ENCODE data around the gene MAG. TPM values are rescaled to one million over a fixed set of nuclear protein-coding genes. Genes with fewer than 3 reads are reported as not detected.
A peak's percentile ranks its signal among the peaks of the same experiment; 100 is the strongest.

Gene MAG
- total and polyA plus RNA-seq, 9 of the 15 experiments (the other 6 are each of a cell fraction or from before 2014, with no cell fraction given) = 0.11 to 10.0 (median 1.6) TPM

DNA sequence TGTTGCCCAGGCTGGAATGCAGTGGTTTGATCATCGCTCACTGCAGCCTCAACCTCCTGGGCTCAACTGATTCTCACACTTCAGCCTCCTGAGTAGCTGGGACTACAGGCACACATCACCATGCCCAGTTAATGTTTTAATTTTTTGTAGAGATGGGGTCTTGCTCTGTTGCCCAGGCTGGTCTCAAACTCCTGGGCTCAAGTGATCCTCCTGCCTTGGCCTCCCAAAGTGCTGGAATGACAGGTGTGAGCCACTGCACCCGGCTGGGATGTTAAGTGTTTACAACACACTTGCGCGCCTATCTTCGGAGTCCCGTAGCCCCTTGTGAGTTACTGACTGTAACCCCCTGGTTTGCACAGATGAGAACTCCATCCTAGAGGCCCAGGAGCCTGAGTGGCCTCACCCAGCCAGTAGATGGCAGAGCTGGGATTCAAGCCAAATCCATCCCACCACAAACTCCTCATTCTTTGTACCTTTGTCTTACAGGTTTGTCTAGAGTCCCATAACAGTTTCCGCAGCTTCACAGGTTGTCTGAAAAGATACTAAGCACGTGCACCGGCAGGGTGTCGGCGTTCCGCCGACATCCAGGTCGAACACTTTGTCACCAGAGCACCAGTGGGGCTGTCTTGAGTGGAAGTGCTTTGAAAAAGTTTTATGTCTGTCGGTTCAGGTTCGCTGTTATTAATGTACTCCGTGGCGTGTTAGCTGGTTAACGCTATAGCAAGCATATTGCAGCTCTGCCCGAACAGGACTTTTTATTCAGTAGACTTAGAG lies 14.7 kb downstream of the MAG start (continued):
- TF ChIP-seq NBN (IDR thresholded peaks at IDR 0.05; ENCODE audit: low read depth) (no peak), RFX5 (IDR thresholded peaks at IDR 0.05; ENCODE audit: low read depth, low read length) (no peak), HNRNPLL (IDR thresholded peaks at IDR 0.05; ENCODE audit: low read depth, low read length, poor library complexity, severe bottlenecking) (no peak), HMGN3 (IDR thresholded peaks at IDR 0.05; ENCODE audit: borderline replicate concordance, extremely low read depth, insufficient read length, low read depth, low read length) (no peak), GTF2A2 (tag; IDR thresholded peaks at IDR 0.05) (no peak), PHF8 (IDR thresholded peaks at IDR 0.05; ENCODE audit: borderline replicate concordance, low read length) (no peak), FOXK1 (CRISPR knock-in tag; IDR thresholded peaks at IDR 0.05; ENCODE audit: borderline replicate concordance) (no peak), ZFPM2 (CRISPR knock-in tag; IDR thresholded peaks at IDR 0.05) (no peak), TOE1 (IDR thresholded peaks at IDR 0.05; ENCODE audit: borderline replicate concordance) (peak; percentile 44; the same call in 1 of the 2 replicates), TOE1 (CRISPR knock-in tag; IDR thresholded peaks at IDR 0.05; ENCODE audit: borderline replicate concordance, low read depth) (no peak), DDX20 (tag; IDR thresholded peaks at IDR 0.05; ENCODE audit: low read depth) (no peak), TCF7L2 (IDR thresholded peaks at IDR 0.05; ENCODE audit: low read depth, low read length) (no peak), ZKSCAN8 (CRISPR knock-in tag; IDR thresholded peaks at IDR 0.05) (no peak), POU5F1 (IDR thresholded peaks at IDR 0.05; ENCODE audit: borderline replicate concordance, low read depth, low read length, partially characterized antibody) (no peak), MAFG (tag; conservative IDR thresholded peaks at IDR 0.05) (no peak), HDAC2 (IDR thresholded peaks at IDR 0.05) (peak; percentile 83), HDGF (IDR thresholded peaks at IDR 0.05) (peak; percentile 90; the same call in 1 of the 2 replicates), MEIS2 (IDR thresholded peaks at IDR 0.05; ENCODE audit: partially characterized antibody) (no peak)
- TF ChIP-seq, protein P1, sequence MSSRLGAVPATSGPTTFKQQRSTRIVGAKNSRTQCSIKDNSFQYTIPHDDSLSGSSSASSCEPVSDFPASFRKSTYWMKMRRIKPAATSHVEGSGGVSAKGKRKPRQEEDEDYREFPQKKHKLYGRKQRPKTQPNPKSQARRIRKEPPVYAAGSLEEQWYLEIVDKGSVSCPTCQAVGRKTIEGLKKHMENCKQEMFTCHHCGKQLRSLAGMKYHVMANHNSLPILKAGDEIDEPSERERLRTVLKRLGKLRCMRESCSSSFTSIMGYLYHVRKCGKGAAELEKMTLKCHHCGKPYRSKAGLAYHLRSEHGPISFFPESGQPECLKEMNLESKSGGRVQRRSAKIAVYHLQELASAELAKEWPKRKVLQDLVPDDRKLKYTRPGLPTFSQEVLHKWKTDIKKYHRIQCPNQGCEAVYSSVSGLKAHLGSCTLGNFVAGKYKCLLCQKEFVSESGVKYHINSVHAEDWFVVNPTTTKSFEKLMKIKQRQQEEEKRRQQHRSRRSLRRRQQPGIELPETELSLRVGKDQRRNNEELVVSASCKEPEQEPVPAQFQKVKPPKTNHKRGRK (tag; IDR thresholded peaks at IDR 0.05) = no peak
- TF ChIP-seq, protein P2, sequence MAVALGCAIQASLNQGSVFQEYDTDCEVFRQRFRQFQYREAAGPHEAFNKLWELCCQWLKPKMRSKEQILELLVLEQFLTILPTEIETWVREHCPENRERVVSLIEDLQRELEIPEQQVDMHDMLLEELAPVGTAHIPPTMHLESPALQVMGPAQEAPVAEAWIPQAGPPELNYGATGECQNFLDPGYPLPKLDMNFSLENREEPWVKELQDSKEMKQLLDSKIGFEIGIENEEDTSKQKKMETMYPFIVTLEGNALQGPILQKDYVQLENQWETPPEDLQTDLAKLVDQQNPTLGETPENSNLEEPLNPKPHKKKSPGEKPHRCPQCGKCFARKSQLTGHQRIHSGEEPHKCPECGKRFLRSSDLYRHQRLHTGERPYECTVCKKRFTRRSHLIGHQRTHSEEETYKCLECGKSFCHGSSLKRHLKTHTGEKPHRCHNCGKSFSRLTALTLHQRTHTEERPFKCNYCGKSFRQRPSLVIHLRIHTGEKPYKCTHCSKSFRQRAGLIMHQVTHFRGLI (CRISPR knock-in tag; IDR thresholded peaks at IDR 0.05) = no peak
- TF ChIP-seq, protein P3, sequence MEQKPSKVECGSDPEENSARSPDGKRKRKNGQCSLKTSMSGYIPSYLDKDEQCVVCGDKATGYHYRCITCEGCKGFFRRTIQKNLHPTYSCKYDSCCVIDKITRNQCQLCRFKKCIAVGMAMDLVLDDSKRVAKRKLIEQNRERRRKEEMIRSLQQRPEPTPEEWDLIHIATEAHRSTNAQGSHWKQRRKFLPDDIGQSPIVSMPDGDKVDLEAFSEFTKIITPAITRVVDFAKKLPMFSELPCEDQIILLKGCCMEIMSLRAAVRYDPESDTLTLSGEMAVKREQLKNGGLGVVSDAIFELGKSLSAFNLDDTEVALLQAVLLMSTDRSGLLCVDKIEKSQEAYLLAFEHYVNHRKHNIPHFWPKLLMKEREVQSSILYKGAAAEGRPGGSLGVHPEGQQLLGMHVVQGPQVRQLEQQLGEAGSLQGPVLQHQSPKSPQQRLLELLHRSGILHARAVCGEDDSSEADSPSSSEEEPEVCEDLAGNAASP (IDR thresholded peaks at IDR 0.05) = no peak
- TF ChIP-seq, protein P4, sequence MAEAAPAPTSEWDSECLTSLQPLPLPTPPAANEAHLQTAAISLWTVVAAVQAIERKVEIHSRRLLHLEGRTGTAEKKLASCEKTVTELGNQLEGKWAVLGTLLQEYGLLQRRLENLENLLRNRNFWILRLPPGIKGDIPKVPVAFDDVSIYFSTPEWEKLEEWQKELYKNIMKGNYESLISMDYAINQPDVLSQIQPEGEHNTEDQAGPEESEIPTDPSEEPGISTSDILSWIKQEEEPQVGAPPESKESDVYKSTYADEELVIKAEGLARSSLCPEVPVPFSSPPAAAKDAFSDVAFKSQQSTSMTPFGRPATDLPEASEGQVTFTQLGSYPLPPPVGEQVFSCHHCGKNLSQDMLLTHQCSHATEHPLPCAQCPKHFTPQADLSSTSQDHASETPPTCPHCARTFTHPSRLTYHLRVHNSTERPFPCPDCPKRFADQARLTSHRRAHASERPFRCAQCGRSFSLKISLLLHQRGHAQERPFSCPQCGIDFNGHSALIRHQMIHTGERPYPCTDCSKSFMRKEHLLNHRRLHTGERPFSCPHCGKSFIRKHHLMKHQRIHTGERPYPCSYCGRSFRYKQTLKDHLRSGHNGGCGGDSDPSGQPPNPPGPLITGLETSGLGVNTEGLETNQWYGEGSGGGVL (CRISPR knock-in tag; IDR thresholded peaks at IDR 0.05) = no peak; the same call in 1 of the 2 replicates

All from K562 (cell line).